Panc1 (cell line): ENCODE data around the gene EXD1. TPM values are rescaled to one million over a fixed set of nuclear protein-coding genes. Genes with fewer than 3 reads are reported as not detected.
A peak's percentile ranks its signal among the peaks of the same experiment; 100 is the strongest.

Experiments
- ATAC-seq: fragments of 200-7000 bp; cut with Tn5 transposase; 2 replicates; pipeline ENCODE4 v1.9.1; 2020; ENCODE audit warnings: mild to moderate bottlenecking, moderate library complexity
- BruUV-seq: library from RNA; stranded (reverse); fragments of 400-500 nt; replicated peaks from 2 replicates; lab custom pipeline; 2021; lab: Mats Ljungman, UMichigan
- CTCF ChIA-PET: fragments of 300-600 bp; sonication (Branson Sonifier 250); formaldehyde crosslinking; loops from one replicate; lab custom pipeline; 2022; ENCODE audit warnings: antibody characterized with exemption; lab: Charles Lee
- POLR2A ChIA-PET: fragments of 300-600 bp; sonication (Branson Sonifier 250); formaldehyde crosslinking; loops from one replicate; lab custom pipeline; 2022; ENCODE audit warnings: antibody characterized with exemption; lab: Charles Lee
- DNase-seq: peaks from one replicate; pipeline ENCODE4 v3.0.0-alpha.2; 2010; ENCODE audit warnings: low read depth, low spot score
- H3K27ac ChIP-seq: 2 replicates; pipeline ENCODE4 v1.5.1; 2011; ENCODE audit warnings: mild to moderate bottlenecking, low read length, inconsistent platforms
- H3K27me3 ChIP-seq: fragments of 200-500 bp; sonication (Bioruptor generic); 2 replicates; pipeline ENCODE4 v1.6.0; 2014; ENCODE audit warnings: low read length, inconsistent platforms; ENCODE audit not compliant: control insufficient read depth, insufficient read depth
- H3K36me3 ChIP-seq: fragments of 200-500 bp; sonication (Bioruptor generic); 2 replicates; pipeline ENCODE4 v1.5.1; 2014; ENCODE audit warnings: inconsistent platforms, mild to moderate bottlenecking, low read length, moderate library complexity; ENCODE audit not compliant: control insufficient read depth, insufficient read depth
- H3K4me1 ChIP-seq: 2 replicates; pipeline ENCODE4 v1.5.1; 2011; ENCODE audit warnings: inconsistent platforms, mild to moderate bottlenecking, low read length, moderate library complexity; ENCODE audit not compliant: control insufficient read depth, insufficient read depth
- H3K4me3 ChIP-seq, 2 experiments: 2 replicates each; pipeline ENCODE4 v1.5.1; 2011 to 2012; ENCODE audit warnings: low read depth in 2 of 2, low read length in 2 of 2, mild to moderate bottlenecking in 2 of 2, inconsistent platforms in 1 of 2, moderate library complexity in 1 of 2
- H3K9me3 ChIP-seq: fragments of 200-500 bp; sonication (Bioruptor generic); 2 replicates; pipeline ENCODE4 v1.5.1; 2014; ENCODE audit warnings: low read depth, mild to moderate bottlenecking, inconsistent platforms, low read length, moderate library complexity; ENCODE audit not compliant: control insufficient read depth, insufficient read depth
- CTCF ChIP-seq: fragments of 450-650 bp; IDR thresholded peaks from 2 replicates; pipeline ENCODE4 v1.5.1; 2017; ENCODE audit warnings: mild to moderate bottlenecking
- POLR2AphosphoS5 ChIP-seq: IDR thresholded peaks from 2 replicates; pipeline ENCODE4 v1.6.1; 2012; ENCODE audit warnings: mild to moderate bottlenecking, low read depth, low read length, moderate library complexity
- REST ChIP-seq, 2 experiments: IDR thresholded peaks; 2 replicates each; pipeline ENCODE4 v1.6.1; 2011 to 2012; ENCODE audit warnings: low read depth in 2 of 2, control low read depth in 1 of 2, low read length in 1 of 2, mild to moderate bottlenecking in 1 of 2, moderate library complexity in 1 of 2; ENCODE audit not compliant: insufficient read depth in 1 of 2
- SIN3A ChIP-seq: IDR thresholded peaks from 2 replicates; pipeline ENCODE4 v1.6.1; 2012; ENCODE audit warnings: low read depth, mild to moderate bottlenecking, low read length, moderate library complexity, borderline replicate concordance; ENCODE audit not compliant: insufficient read depth
- TCF7L2 ChIP-seq: IDR thresholded peaks from 2 replicates; pipeline ENCODE4 v1.6.1; 2011; ENCODE audit warnings: mild to moderate bottlenecking, low read depth, low read length, inconsistent platforms
- in situ Hi-C: cut with HindIII; loops from 2 replicates; pipeline ENCODE4 v1.10.0; 2016; ENCODE audit warnings: low sequenced_read_pairs, low pct_unique_long_range_greater_than_20kb
- intact Hi-C: fragments of 100-400 bp; cut with micrococcal nuclease; formaldehyde crosslinking; loops from one replicate; pipeline ENCODE4 v1.10.0; 2022; ENCODE audit not compliant: unreplicated experiment
- total RNA-seq: library from RNA; stranded (reverse); gene quantifications from one replicate; pipeline ENCODE4 v1.2.1, GENCODE V29; 2021; ENCODE audit not compliant: unreplicated experiment

EXD1 gene
- total RNA-seq, 1 experiment from 2014 or later: 0.15 TPM

GRCh38 chr15:41160639-41161315, 69.8 kb downstream of the EXD1 start:
- intact Hi-C loops (no loop called here), in situ Hi-C loops (no loop called here)
- no TSS peak for BruUV-seq
- Histone ChIP-seq H3K36me3 (no peaks in the 10 kb centered on the region), H3K27ac (no peak overlapping the region), H3K4me1 (no peaks in the 10 kb centered on the region), H3K27me3 (no peaks in the 10 kb centered on the region), H3K9me3 (no peaks in the 10 kb centered on the region), H3K4me3 (no peak overlapping the region)
- POLR2A ChIA-PET: interaction anchor here (0.5 kb wide), 1 partner anchor 152 kb away, joined by 3 read pairs; no protein-coding TSS in a partner anchor
- ATAC-seq: no peak
- CTCF ChIA-PET: interaction anchor here (0.6 kb wide), 1 partner anchor 20 kb away, joined by 6 read pairs; no protein-coding TSS in a partner anchor
- TF ChIP-seq SIN3A: no peak
- TF ChIP-seq TCF7L2: no peak
- no peak for TF ChIP-seq POLR2AphosphoS5
- TF ChIP-seq CTCF: no peak
- no peak for TF ChIP-seq REST (IDR thresholded peaks at IDR 0.05; ENCODE audit: insufficient read depth in 1 of 2, low read depth in 2 of 2, low read length in 1 of 2)
- no peak for DNase-seq

DNA sequence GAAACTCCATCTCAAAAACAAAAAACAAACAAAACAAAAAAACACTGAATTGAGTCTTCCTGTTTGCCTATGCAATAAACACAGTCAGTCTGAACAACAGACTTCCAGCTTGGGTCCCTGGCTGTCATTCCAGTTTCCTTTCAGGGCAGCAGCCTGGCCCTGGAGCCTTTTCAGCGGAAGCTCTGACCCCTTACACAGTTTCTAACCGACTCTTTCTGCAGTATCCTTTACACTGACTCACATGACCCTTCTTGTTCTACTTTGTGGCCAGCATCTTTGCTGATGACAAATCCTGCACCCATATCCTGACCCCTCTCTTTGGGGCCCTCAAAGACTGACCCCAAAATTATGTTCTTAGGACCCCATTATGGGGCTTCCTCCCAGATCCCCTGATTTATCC, 76.1 kb downstream of the EXD1 start:
- in situ Hi-C loops: no loop called here
- H3K4me3 ChIP-seq: no peak overlapping the region
- ChIA-PET CTCF (interaction anchor here (0.7 to 1.0 kb wide), 2 partner anchors 31 to 296 kb away, joined by 3 read pairs; no protein-coding TSS in a partner anchor), POLR2A (interaction anchor here (0.6 to 0.7 kb wide), 2 partner anchors 246 to 673 kb away, joined by 3 read pairs; no protein-coding TSS in a partner anchor)
- H3K27ac ChIP-seq: no peak overlapping the region
- no peaks in the 10 kb centered on the region for H3K9me3 ChIP-seq
- BruUV-seq: no TSS peak
- intact Hi-C loops: no loop called here
- no peaks in the 10 kb centered on the region for H3K27me3 ChIP-seq
- peaks cover 3% of the 10 kb centered on the region; the same call in 1 of the 2 replicates for H3K4me1 ChIP-seq
- no peak for DNase-seq
- no peaks in the 10 kb centered on the region for H3K36me3 ChIP-seq
- no peak for TF ChIP-seq CTCF
- TF ChIP-seq TCF7L2: no peak
- TF ChIP-seq POLR2AphosphoS5: no peak
- TF ChIP-seq SIN3A: no peak
- TF ChIP-seq REST (IDR thresholded peaks at IDR 0.05; ENCODE audit: insufficient read depth in 1 of 2, low read depth in 2 of 2, low read length in 1 of 2): no peak
- ATAC-seq: peak; percentile 73
